K562 (cell line): ENCODE measurements around the gene TMEM88. TPM values are rescaled to one million over a fixed set of nuclear protein-coding genes. Genes with fewer than 3 reads are reported as not detected.

Experiments used
- CSDE1 ChIP-seq, 2 experiments: fragments of 450-650 bp; IDR thresholded peaks; 2 replicates each; pipeline ENCODE4 v1.6.1; 2016; ENCODE audit warnings: mild to moderate bottlenecking in 1 of 2
- CTCFL ChIP-seq: IDR thresholded peaks from 2 replicates; pipeline ENCODE4 v1.6.1; 2011; ENCODE audit warnings: borderline replicate concordance, low read depth, mild to moderate bottlenecking, moderate library complexity, low read length; ENCODE audit not compliant: insufficient read depth, poor library complexity, severe bottlenecking
- FOSL1 ChIP-seq: fragments of 200-800 bp; sonication (Bioruptor generic); conservative IDR thresholded peaks from 2 replicates; pipeline ENCODE4 v1.6.1; 2016; ENCODE audit warnings: missing genetic modification characterization, missing compliant biosample characterization
- LCOR ChIP-seq: sonication (generic); formaldehyde crosslinking; IDR thresholded peaks from 2 replicates; pipeline ENCODE4 v1.8.0; 2022; ENCODE audit warnings: mild to moderate bottlenecking, missing genetic modification reagents
- MAFF ChIP-seq: IDR thresholded peaks from 2 replicates; pipeline ENCODE4 v1.6.1; 2012; ENCODE audit warnings: low read length, improper control_type of control experiment
- NR2C1 ChIP-seq, 2 experiments: fragments of 450-650 bp; IDR thresholded peaks; 2 replicates each; pipeline ENCODE4 v1.6.1; 2017; ENCODE audit warnings: mild to moderate bottlenecking in 2 of 2, antibody characterized with exemption in 1 of 2, inconsistent platforms in 1 of 2, missing compliant biosample characterization in 1 of 2, missing genetic modification characterization in 1 of 2
- RAD51 ChIP-seq: fragments of 450-650 bp; IDR thresholded peaks from 2 replicates; pipeline ENCODE4 v1.7.1; 2016; ENCODE audit warnings: low read depth, mild to moderate bottlenecking, borderline replicate concordance
- TFAP4 ChIP-seq: sonication (generic); formaldehyde crosslinking; IDR thresholded peaks from 2 replicates; pipeline ENCODE4 v1.8.0; 2022; ENCODE audit warnings: missing genetic modification reagents, mild to moderate bottlenecking, moderate library complexity, borderline replicate concordance
- ZFPM2 ChIP-seq: fragments of 250-450 bp; sonication (Bioruptor Pico); IDR thresholded peaks from 2 replicates; pipeline ENCODE4 v1.5.1; 2022; ENCODE audit warnings: mild to moderate bottlenecking
- ZNF408 ChIP-seq: fragments of 250-450 bp; sonication (Bioruptor Pico); IDR thresholded peaks from 2 replicates; pipeline ENCODE4 v1.4.0; 2020; ENCODE audit warnings: low read depth, mild to moderate bottlenecking, moderate library complexity
- ZNF444 ChIP-seq: fragments of 250-450 bp; sonication (Bioruptor Pico); IDR thresholded peaks from 2 replicates; pipeline ENCODE4 v1.4.0; 2020; ENCODE audit warnings: mild to moderate bottlenecking, moderate library complexity
- polyA plus RNA-seq, 8 experiments: library from polyadenylated mRNA; depleted of rRNA in 4 of 8; stranded (reverse) in 5 of 8; unstranded in 3 of 8; fragments of >200 nt; fragmentation: Nextera tagmentation in 2 of 8; fragmentation: Illumina TruSeq in 1 of 8; extraction: Ambion mirVana in 2 of 8; extraction: Trizol in 1 of 8; gene quantifications; 2 replicates each; pipeline versions ENCODE4 v1.2.1 to v1.2.3, GENCODE V29; 2011 to 2014; ENCODE audit warnings: inconsistent platforms in 1 of 8, missing spikeins in 1 of 8
- total RNA-seq, 7 experiments: library from RNA; depleted of rRNA in 6 of 7; stranded (reverse); fragments of >200 nt in 6 of 7; fragmentation: Illumina TruSeq in 2 of 7; extraction: Trizol in 2 of 7; gene quantifications; 2 replicates each; pipeline versions ENCODE4 v1.2.1 to v1.2.3, GENCODE V29; 2011 to 2021; ENCODE audit warnings: low replicate concordance in 1 of 7
- TF ChIP-seq, protein P1 (sequence below), 2 experiments: fragments of 450-650 bp in 1 of 2; IDR thresholded peaks; 2 replicates each; pipeline ENCODE4 v1.6.1; 2011 to 2017; ENCODE audit warnings: low read depth in 2 of 2, antibody characterized with exemption in 1 of 2, borderline replicate concordance in 1 of 2, low read length in 1 of 2, mild to moderate bottlenecking in 1 of 2, mixed read lengths in 1 of 2; ENCODE audit not compliant: control insufficient read depth in 1 of 2
- TF ChIP-seq, protein P2 (sequence below): fragments of 250-450 bp; sonication (Bioruptor Pico); IDR thresholded peaks from 2 replicates; pipeline ENCODE4 v1.5.0; 2020; ENCODE audit warnings: mild to moderate bottlenecking, borderline replicate concordance
- TF ChIP-seq, protein P3 (sequence below): sonication (generic); formaldehyde crosslinking; IDR thresholded peaks from 2 replicates; pipeline ENCODE4 v1.8.0; 2023; ENCODE audit warnings: mild to moderate bottlenecking, missing genetic modification reagents
- TF ChIP-seq, protein P4 (sequence below): sonication (generic); formaldehyde crosslinking; IDR thresholded peaks from 2 replicates; pipeline ENCODE4 v1.8.0; 2022; ENCODE audit warnings: mild to moderate bottlenecking, missing genetic modification reagents

The TMEM88 gene
- total and polyA plus RNA-seq, 9 of the 15 experiments (the other 6 are each of a cell fraction or from before 2014, with no cell fraction given), result 0.10 to 1.4 (median 0.36) TPM; not detected in 3

GRCh38 chr17:7857713-7858521, 3.1 kb downstream of the TMEM88 start, which contains the start of gene CYB5D1 (continued):
- TF ChIP-seq TFAP4 (CRISPR knock-in tag) (no peak), FOSL1 (no peak), CTCFL (no peak), ZNF444 (no peak), NR2C1 (IDR thresholded peaks at IDR 0.05) (no peak), NR2C1 (tag; IDR thresholded peaks at IDR 0.05) (no peak), LCOR (0 out of 2 replicates have a peak, but pooled peaks have one; percentile 49), ZFPM2 (CRISPR knock-in tag) (no peak), ZNF408 (no peak), MAFF (no peak), CSDE1 (IDR thresholded peaks at IDR 0.05) (no peak), RAD51 (0 out of 2 replicates have a peak, but pooled peaks have one; percentile 41)
- TF ChIP-seq, protein P1, sequence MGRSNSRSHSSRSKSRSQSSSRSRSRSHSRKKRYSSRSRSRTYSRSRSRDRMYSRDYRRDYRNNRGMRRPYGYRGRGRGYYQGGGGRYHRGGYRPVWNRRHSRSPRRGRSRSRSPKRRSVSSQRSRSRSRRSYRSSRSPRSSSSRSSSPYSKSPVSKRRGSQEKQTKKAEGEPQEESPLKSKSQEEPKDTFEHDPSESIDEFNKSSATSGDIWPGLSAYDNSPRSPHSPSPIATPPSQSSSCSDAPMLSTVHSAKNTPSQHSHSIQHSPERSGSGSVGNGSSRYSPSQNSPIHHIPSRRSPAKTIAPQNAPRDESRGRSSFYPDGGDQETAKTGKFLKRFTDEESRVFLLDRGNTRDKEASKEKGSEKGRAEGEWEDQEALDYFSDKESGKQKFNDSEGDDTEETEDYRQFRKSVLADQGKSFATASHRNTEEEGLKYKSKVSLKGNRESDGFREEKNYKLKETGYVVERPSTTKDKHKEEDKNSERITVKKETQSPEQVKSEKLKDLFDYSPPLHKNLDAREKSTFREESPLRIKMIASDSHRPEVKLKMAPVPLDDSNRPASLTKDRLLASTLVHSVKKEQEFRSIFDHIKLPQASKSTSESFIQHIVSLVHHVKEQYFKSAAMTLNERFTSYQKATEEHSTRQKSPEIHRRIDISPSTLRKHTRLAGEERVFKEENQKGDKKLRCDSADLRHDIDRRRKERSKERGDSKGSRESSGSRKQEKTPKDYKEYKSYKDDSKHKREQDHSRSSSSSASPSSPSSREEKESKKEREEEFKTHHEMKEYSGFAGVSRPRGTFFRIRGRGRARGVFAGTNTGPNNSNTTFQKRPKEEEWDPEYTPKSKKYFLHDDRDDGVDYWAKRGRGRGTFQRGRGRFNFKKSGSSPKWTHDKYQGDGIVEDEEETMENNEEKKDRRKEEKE (IDR thresholded peaks at IDR 0.05; ENCODE audit: borderline replicate concordance in 1 of 2, control insufficient read depth in 1 of 2, low read depth in 2 of 2, low read length in 1 of 2), result no peak
- TF ChIP-seq, protein P2, sequence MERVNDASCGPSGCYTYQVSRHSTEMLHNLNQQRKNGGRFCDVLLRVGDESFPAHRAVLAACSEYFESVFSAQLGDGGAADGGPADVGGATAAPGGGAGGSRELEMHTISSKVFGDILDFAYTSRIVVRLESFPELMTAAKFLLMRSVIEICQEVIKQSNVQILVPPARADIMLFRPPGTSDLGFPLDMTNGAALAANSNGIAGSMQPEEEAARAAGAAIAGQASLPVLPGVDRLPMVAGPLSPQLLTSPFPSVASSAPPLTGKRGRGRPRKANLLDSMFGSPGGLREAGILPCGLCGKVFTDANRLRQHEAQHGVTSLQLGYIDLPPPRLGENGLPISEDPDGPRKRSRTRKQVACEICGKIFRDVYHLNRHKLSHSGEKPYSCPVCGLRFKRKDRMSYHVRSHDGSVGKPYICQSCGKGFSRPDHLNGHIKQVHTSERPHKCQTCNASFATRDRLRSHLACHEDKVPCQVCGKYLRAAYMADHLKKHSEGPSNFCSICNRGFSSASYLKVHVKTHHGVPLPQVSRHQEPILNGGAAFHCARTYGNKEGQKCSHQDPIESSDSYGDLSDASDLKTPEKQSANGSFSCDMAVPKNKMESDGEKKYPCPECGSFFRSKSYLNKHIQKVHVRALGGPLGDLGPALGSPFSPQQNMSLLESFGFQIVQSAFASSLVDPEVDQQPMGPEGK, result no peak
- TF ChIP-seq, protein P3, sequence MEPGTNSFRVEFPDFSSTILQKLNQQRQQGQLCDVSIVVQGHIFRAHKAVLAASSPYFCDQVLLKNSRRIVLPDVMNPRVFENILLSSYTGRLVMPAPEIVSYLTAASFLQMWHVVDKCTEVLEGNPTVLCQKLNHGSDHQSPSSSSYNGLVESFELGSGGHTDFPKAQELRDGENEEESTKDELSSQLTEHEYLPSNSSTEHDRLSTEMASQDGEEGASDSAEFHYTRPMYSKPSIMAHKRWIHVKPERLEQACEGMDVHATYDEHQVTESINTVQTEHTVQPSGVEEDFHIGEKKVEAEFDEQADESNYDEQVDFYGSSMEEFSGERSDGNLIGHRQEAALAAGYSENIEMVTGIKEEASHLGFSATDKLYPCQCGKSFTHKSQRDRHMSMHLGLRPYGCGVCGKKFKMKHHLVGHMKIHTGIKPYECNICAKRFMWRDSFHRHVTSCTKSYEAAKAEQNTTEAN (CRISPR knock-in tag), result no peak
- TF ChIP-seq, protein P4, sequence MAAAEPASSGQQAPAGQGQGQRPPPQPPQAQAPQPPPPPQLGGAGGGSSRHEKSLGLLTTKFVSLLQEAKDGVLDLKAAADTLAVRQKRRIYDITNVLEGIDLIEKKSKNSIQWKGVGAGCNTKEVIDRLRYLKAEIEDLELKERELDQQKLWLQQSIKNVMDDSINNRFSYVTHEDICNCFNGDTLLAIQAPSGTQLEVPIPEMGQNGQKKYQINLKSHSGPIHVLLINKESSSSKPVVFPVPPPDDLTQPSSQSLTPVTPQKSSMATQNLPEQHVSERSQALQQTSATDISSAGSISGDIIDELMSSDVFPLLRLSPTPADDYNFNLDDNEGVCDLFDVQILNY (CRISPR knock-in tag), result 0 out of 2 replicates have a peak, but pooled peaks have one; percentile 28
